Measurements from ENCODE around the gene ZNF22.

- TF ChIP-seq EZH2 (IDR thresholded peaks at IDR 0.05; ENCODE audit: borderline replicate concordance, low read depth, low read length, poor library complexity, severe bottlenecking) (no peak), CTCF (conservative IDR thresholded peaks at IDR 0.05; ENCODE audit: low read depth, low read length) (no peak)
Measured at GRCh38 chr10:44963772-44964633, 36.7 kb upstream of the ZNF22 start.

Measured in A673 (cell line).